ENCODE data around the gene SPON1.

SPON1 gene

DNA sequence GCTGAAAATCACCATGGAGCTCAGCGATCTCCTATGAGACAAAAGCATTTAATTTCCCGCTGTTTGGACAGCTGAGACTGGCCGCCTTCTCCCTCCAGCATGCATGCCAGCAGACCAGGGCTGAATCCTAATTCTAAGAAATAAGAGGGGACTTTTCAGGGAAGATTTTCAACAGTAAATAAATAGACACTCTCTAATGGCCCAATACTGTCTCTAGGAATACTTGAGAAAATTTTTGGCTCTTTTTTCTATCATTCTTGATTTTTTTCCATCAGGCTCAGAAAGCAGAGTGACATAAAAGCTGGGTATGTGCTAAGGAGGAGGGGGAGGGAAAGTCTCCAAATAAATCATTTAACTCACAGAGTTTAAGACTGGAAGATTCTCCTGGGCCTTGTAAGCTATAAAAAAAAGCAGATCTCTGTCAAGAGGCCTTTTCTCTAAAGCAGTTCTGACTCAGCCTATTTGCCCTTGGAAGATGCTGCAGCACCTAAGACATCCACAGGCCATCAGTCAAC lies 17.6 kb upstream of the SPON1 start:
- peak; percentile 19 for DNase-seq

DNA sequence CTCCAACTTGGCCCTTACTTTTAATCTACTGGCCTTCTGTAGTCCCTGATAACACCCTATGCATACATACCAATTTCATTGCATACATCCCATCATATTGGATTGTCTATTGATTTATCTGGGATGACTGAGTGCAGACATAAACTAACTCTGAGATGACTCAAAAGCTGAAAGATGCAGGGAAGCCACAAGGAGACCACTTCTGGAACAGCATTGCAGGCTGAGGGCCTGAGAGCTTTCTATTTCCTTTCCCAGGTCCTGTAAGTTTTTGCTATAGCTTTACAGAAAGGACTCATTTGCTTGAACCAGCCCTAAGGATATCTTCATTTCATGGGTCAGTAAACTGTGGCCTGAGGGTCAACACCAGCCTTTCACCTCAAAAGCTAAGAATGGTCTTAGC lies 15.1 kb upstream of the SPON1 start:
- DNase-seq = no peak

DNA sequence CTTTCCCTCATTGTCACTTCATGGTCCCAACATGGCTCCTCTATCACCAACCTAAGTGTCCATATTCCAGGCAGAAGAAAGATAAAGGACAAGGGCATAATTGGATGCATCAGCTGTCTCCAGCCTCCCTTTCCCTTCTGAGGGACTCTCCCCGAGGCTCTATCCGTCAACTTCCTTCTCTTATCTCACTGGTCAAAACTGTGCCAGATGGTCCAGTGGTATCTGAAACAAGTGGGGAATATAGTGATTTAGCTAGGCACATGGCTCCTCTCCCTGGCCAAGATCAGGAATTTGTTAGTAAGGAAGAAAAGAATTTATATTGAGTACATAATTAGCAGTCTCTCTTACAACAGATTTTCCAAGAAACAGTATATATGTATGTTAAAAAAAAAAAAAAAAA lies 12.6 kb upstream of the SPON1 start:
- DNase-seq = no peak

DNA sequence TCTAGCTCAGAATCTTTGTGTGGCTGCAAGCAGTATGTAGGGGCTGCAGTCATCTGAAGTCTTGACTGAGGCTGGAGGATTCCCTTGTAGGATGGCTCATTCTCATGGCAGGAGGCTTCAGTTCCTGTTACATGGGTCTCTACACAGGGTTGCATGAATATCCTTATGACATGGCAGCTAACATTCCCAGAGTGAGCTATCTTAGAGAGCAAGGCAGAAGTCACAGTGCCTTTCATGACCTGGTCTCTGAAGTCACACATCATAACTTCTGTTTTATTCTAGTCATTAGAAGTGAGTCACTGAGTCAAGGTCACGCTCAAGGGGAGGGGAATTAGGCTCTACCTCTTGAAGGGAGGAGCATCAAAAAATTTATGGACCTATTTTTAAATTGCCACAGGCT lies 10.3 kb upstream of the SPON1 start:
- DNase-seq = no peak

DNA sequence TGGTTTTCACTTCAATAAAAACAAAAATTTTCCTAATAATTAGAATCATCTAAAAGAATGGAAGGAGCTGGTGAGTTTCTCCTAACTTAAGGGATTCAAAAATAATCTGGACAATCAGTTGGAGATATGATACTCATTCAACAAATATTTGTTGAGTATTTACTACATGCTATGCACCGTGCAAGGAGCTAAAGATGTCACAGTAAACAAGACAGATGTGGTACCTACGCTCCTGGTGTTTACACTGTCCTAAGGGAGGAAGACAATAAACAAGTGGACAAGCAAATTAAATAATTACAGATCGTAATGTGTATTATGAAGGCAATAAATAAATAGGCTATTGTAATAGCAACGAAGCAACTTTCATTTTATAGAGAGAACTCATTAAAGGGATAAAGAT lies 9.9 kb upstream of the SPON1 start:
- DNase-seq = no peak

DNA sequence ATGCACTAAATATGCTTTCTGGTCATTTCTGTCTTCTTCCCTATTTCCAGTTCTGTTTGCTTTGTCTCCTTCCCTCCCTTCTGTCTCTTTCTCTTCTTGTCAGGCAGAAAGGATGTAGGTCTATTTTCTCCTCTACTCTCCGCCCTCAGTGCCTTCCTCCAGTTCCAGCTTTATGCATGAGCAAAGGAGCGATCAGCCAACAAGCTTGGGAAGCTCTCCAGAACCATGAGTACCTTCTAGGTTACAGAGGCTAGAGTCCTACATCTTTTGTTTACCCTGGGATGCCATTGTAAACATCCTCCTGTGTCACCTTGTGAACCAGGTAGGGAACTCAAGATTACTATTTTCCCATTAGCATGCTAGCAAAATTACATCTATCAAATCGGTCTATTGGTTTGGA lies 7.9 kb upstream of the SPON1 start:
- DNase-seq = no peak

DNA sequence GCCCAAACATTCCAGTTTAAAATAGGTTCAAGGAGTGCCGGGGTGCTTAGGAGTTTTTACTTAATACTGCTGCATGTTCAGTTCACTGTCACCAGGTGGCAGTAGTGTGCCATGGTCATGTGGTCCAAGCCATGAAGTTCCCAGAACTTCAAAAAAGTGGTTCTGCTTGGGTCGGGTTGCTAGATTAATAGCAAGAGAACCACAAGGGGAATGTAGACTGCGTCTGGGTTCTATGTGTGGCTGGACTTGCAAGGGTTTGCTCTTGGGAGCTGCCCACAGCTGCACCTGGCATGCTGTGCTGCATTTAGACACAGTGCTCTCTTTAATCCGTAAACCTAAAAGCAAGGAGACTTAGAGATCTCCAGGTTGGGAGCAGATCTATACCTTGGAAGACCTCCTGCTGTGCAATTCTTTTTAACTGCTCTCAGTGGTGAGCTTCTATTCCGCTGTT lies 6.5 kb upstream of the SPON1 start:
- DNase-seq = peak; percentile 49

DNA sequence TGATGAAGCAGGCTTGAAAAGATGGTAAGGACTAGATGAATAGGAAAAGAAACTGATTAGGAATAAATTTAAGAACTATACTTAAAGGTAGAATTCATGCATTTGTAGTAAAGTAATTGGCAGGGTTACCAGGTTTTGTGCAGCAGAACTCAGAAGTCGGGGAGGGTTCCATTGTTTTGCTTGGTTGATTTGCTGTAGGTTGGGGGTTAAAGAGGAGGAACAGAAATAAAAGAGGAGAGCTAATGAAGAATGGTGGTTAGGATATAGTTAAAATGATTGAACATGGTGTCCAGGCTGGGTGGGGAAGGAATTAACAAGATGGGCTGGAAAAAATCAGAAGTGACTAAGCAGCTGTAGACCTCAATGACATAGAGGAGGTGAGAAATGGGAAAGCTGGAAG lies 5.5 kb upstream of the SPON1 start:
- no peak for DNase-seq

DNA sequence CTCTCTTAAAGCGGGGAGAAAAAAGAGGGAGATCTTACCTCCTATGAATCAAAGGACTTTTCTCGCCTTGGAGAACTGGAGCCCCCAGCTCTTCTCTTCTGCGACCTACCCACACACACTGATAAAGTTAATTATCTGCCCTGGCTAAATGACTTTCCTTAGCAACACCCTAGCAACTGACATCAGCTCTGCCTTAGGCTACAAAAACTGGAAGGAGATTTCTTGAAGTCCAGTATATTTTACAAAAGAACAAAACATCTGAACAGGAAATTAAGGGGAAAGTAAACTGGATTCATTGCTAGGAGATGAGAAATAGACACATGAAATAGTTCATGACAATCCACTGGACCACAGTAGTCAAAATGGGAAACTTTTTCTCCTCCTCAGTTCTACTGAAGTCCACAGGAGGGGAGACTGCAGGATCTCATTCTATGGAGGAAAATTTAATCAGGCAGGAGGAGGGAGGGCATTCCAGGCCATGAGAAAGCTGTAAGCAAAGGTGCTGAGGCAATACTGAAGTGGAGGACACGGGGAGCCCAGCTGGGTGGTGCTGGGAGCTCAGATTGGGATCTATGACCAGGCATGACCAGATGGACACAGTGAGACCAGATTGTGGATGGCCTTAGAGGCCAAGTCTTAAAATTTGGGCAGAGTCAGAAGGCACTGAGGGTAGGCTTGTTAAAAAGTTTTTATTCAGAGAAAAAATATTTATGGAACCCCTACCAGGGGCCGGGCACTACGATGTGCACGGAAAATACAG lies 3.7 kb upstream of the SPON1 start:
- no peak for DNase-seq

DNA sequence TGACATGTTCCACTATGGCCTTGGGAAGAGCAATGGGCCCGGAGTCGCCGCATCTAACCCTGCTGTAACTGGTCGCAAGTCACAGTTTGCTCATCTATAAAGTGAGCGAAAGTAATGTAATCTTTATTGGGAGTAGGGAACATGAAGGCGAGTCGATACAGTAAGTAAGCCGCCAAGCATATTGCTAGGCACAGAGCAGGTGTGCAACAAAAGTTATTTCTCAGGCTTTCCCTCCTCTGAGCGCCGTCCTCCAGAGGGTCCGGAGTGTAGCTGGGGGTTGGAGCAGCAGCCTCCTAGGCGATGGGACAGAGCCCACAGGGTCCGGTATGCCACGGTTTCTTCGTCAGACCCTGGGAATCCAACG lies 343 bp upstream of the SPON1 start:
- no peak for DNase-seq

DNA sequence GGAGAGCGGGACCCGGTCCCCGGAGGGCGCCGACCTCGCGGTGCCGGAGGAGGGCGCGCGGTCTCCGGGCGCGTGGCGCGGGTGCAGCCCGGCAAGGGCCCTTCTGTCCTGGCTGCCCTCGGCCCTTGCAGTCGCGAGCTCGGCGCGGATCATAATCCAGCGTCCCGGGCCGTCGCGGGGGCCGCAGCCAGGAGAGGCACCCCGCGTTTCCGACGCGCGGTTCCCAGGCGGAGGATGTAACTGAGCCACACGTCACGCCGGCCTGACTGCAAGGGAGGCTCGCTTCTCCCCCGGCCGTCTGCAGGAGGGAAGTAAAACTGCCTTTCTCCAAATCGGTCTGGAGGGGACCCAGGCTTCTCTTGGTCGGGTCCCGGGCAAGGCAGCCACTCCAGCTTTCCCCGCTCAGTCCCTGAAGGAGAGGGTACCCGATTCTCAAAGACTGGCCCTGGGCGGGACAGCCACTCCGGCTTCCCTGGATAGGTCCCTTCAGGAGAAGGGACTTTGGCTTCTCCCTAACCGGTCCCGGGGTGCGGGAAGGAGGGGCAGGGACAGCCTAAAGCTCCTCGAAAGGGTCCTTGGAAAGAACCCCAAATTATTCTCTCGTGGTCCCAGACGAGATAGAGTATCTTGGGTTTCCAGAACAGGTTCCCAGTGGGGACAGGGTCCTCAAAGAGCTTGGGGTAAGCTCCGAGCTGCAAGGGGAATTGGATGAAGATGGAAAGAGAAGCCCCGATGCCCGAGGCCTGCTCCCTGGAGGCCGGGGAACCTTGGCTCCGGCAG lies 836 bp downstream of the SPON1 start:
- DNase-seq = no peak

DNA sequence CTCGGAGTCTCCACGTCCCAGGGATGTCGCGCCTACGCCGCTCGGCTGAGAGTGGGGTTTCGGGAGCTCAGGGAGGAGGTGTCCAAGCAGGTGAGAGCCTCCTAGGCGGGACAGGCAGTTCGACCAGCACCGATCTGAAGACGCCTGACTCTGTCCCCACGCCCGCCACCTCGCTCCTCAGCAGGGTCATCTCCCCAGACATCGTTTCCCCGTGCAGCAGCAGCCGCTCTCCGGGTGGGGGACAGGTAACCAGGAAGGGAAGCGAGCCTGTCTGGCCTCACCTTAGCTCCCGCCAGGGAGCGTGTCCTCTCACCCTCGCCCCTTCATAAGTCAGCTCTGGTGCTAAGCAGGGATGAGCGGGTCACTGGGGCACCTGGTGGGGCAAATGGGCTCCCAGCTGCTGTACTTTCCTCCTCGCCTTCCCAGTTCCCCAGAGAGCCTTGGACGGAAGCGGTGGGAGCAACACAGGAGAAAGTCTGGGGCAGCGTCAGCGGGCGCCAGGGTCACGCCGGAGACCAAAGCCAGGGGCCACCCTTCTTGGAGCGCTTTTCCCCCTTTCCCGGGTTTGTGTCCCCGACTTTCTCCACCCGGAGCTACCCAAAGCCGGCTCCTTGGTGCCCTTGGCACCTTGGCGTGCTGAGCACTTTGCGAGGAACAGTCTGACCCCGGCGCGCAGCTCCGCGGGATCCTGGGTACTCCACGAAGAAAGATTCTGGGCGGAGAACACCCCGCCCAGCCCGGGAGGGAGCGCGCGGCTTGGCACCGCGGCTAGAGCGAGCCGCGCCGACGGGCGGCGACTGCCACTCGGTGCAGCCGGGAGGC lies 1.6 kb downstream of the SPON1 start:
- no peak for DNase-seq

DNA sequence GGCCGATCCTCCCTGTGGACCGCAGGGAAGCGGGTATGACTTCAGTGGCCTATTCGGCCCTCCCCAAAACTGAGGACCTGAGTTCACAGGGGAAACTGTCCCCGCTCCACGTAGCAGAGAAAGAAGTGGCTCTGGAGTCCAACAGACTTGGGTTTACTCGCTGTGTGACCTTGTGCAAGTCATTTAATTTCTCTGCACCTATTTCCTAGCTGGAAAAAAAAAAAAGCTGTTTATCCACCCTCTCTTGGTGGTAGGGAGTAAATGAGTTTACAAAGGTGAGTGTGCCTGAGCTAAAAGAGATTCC lies 2.2 kb downstream of the SPON1 start:
- no peak for DNase-seq

DNA sequence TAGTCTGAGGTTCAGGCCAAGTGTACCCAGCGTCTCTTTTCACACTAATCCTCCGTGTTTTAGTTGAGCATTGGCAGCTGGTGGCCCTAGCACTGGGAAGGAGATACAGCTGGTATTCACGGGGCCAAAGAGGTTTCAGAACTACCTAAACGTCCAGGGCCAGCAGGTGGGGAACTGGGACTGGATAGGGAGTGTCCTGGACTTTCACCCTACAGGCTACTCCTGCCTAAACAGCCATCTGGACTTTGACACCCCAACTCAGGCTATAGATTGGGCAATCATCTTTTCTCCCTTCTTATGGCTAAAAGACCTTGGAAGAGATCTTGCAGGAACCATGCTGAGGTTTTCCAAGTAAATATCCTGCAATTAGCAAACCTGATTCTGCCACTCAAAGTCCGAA lies 2.8 kb downstream of the SPON1 start:
- no peak for DNase-seq

DNA sequence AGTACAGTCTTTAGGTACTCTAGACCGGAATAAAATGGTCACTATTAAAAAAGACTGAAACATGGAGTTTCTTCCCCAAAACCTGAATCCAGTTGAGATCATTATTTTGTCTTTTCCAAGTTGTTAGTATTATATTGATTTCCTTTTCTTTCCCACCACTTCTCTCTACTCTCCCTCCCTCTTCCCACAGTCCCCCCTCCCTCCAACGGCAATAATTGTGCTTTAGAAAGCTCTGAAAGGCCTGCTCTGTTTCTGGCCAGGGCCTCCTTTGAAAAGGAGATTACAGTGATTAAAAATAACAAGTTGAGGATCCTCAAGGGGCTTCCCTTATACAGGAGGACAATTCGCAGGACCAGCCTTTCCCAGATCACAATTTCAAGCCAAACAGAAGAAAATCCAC lies 3.5 kb downstream of the SPON1 start:
- no peak for DNase-seq

DNA sequence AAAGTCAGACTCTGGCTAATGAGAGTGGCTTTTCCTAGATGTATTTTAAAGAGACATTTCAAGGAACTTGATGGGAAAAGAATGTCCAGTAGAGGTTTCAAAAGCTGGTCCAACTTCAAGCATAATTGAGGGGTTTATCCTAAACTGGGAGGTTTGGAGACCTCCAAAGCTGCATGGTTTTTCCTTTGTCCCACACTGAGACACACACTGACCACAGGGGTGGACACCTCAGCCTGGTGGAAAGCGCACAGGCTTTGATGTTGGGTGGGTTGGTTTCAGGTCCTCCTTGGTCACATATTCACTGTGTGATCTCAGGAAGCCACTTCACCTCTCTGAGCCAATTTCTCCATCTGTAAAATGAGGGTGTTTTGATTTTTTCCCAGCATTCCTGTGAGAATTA lies 4.0 kb downstream of the SPON1 start:
- no peak for DNase-seq

DNA sequence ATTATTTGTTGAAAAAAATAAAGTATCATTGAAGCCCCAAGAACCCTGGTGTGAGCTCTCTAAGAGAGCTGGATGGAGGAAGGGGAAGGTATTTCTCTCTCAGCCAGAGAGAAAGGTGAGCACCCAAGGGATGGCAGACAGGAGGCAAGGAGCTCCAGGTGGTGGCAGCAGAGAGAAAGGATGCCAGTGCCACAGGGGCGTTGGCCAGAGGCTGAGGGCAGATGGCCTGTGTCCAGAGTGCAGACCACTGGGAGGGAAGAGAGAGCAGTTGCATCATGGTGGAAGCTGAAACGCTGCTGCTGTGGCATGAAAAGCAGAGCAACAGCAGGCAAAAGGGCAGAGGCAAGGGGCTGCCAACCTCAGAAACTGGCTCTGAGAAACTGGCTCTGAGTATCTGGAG lies 8.5 kb downstream of the SPON1 start:
- no peak for DNase-seq

DNA sequence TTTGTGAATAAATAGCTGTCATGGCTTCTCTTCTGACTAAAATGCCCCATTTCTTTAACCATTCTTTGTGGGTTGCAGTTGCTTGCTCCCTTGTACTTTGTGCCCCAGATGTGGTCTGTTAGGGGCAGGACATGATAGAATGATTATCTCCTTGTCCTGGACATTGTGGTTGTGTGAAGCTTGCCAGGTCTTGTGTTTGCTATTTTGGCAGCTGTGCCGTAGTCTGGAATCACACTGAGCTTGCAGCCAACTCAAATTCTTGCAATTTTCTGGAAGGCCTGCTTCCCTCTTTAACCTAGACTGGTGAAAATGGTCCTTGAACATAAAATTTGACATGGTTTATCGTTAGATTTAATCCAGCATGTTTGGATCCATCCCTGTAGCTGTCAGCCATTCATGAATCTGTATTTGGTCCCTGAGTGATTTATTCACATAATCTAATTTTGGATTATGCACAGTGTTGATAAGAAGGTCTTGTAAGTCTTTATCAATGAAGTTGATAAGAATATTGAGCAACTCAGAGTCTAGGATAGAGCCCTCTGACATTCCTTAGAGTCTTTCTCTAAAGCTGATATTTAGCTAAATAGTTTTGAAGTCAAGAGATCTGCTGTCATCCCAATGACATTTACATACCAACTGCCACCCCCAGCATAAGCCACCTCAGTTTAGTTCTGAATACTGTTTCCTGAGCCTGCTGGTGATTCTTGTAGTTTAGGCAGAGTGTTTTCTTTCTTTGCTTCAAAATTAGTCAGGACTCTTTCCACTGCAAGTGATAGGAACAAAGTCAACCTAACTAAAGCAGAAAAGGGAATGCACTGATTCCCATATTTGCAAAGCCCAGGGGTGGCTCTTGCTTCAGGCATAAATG lies 9.8 kb downstream of the SPON1 start:
- no peak for DNase-seq

DNA sequence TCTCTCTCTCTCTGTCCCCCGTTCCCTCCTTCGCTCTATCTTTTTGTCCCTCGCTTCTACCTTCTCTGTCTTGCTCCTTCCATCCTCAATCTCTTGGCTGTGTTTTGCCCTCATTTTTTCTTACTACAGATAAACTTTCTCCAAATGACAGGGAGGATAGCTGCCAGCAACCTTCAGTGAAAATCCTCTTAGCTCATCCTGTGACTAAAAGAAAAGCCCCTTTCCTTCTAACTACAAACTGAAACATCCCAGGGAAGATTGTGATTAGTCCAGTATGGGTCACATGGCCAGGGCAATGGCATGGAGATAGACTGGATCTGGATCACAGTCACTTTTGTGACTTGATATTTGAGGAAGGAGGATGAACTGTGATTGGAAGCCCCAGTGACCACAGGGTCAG lies 10.4 kb downstream of the SPON1 start:
- no peak for DNase-seq

DNA sequence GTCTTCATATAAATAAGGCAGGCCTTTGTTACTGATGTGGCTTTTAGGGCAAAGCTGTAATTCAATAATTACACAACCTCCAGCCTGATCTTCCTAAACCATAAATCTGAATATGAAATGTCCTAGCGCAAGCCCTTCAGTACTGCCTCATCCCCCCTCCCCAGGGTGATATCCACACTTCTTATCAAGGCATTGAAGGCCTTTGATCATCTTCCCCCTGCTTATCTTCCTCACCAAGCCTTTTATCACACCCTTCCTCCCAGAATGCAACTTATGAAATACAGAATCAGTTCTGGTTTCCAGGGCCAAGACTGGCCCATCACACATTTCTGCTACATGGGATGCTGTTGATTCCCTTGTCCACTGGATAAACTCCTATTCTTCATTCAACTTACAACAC lies 12.1 kb downstream of the SPON1 start:
- no peak for DNase-seq

DNA sequence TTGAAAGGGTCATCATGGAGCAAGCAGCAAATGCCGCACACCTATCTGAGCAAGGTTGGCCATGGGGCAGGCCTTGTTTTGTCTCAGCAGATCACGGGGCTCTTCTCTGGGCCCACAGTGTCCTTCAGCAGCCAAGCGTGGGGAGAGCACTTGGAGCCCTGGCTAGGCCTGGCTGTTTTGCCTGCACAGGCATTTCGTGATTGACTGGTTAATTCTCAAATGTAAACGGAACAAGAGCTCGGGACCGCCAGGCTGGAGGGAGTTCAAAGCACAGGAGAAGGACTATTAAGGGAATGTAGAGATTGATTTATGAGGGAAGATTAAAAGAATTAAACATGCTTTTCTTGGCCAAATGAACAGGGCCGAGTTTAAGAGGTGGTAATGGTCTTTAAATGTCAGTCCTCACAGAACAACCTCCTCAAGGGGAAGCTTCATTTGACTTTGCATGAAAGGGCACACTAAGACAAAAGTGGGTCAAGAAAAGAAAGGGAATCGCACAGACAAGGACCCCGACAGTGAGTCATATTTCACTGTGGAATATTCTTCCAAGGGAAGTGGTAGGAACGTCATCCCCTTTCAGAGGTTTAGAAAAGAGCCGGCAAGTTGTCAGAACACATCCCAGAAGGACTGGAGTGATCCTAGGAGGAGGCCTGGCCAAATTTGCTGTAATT lies 20.7 kb downstream of the SPON1 start:
- DNase-seq = peak; percentile 29

Measured in fibroblast of skin of right biceps (primary cell).